T-helper 2 cell (primary cell): ENCODE data around the gene PHF2.

ENCODE experiments used
- DNase-seq, 5 experiments: peaks; one replicate each; pipeline versions ENCODE4 v3.0.0 to v3.0.0-alpha.2; 2012 to 2022

The PHF2 gene

GRCh38 chr9:93633492-93634221 lies 57.3 kb downstream of the PHF2 start:
- DNase-seq = no peak

- DNase-seq = no peak
Measured at GRCh38 chr9:93634311-93635185, 58.2 kb downstream of the PHF2 start.

- no peak for DNase-seq
Measured at GRCh38 chr9:93635186-93636107, 59.1 kb downstream of the PHF2 start.

- no peak for DNase-seq
Measured at GRCh38 chr9:93636172-93636661, 59.8 kb downstream of the PHF2 start.

GRCh38 chr9:93636667-93637066 lies 60.3 kb downstream of the PHF2 start:
- no peak for DNase-seq

- DNase-seq = no peak
Measured at GRCh38 chr9:93637886-93638285, 61.5 kb downstream of the PHF2 start.

- no peak for DNase-seq
Measured at GRCh38 chr9:93640027-93640426, 63.6 kb downstream of the PHF2 start.

- no peak for DNase-seq
Measured at GRCh38 chr9:93642961-93643360, 66.6 kb downstream of the PHF2 start.

GRCh38 chr9:93644397-93645088 lies 68.2 kb downstream of the PHF2 start:
- DNase-seq = no peak

- peak in 1 of 5 experiments; percentile 1 for DNase-seq
Measured at GRCh38 chr9:93645149-93645889, 68.9 kb downstream of the PHF2 start.

- peak in 1 of 5 experiments; percentile 2 for DNase-seq
Measured at GRCh38 chr9:93645921-93646639, 69.7 kb downstream of the PHF2 start.

- no peak for DNase-seq
Measured at GRCh38 chr9:93646640-93647178, 70.3 kb downstream of the PHF2 start.

- no peak for DNase-seq
Measured at GRCh38 chr9:93648181-93648580, 71.8 kb downstream of the PHF2 start.

GRCh38 chr9:93648836-93649235 lies 72.5 kb downstream of the PHF2 start:
- no peak for DNase-seq

- peak in 1 of 5 experiments; percentile 4 for DNase-seq
Measured at GRCh38 chr9:93649610-93650261, 73.4 kb downstream of the PHF2 start.

- DNase-seq = peak in 2 of 5 experiments; percentile 0 to 3
Measured at GRCh38 chr9:93650448-93650847, 74.1 kb downstream of the PHF2 start.

- peak in 2 of 5 experiments; percentile 1 to 5 for DNase-seq
Measured at GRCh38 chr9:93651521-93651950, 75.2 kb downstream of the PHF2 start.

GRCh38 chr9:93652604-93653592 lies 76.5 kb downstream of the PHF2 start:
- DNase-seq = peak in 1 of 5 experiments; percentile 3
